ENCODE measurements around the gene ZNF710.

DNA sequence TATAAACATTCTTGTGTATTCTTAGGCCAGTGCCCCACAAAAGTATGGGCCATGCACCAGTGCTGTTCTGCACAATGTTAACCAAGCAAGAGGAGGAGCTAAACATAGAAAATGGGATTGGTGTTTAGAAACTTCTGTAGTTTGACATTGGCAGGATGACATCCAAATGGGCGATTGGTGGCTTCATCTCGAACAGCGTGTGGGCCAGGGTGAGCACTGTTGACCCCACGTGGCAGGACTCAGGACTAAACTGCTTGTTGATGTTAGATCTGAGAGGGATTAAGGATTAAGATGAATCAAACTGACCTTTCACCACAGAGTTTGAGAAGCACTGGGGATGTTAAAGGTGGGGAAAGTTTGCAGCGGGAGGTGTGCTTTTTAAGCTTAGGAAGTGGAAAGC is 31.9 kb downstream of the ZNF710 start:
- TF ChIP-seq POLR2A (IDR thresholded peaks at IDR 0.05) (no peak), POLR2AphosphoS5 (IDR thresholded peaks at IDR 0.05) (no peak), EP300 (IDR thresholded peaks at IDR 0.05) (no peak)
- TF ChIP-seq, protein P1, sequence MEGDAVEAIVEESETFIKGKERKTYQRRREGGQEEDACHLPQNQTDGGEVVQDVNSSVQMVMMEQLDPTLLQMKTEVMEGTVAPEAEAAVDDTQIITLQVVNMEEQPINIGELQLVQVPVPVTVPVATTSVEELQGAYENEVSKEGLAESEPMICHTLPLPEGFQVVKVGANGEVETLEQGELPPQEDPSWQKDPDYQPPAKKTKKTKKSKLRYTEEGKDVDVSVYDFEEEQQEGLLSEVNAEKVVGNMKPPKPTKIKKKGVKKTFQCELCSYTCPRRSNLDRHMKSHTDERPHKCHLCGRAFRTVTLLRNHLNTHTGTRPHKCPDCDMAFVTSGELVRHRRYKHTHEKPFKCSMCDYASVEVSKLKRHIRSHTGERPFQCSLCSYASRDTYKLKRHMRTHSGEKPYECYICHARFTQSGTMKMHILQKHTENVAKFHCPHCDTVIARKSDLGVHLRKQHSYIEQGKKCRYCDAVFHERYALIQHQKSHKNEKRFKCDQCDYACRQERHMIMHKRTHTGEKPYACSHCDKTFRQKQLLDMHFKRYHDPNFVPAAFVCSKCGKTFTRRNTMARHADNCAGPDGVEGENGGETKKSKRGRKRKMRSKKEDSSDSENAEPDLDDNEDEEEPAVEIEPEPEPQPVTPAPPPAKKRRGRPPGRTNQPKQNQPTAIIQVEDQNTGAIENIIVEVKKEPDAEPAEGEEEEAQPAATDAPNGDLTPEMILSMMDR (IDR thresholded peaks at IDR 0.05): no peak
